HG03175 (cell line): Measurements from ENCODE around the gene NPHP4.
"Not testable (repeated sequence)": the region's sequence is repeated elsewhere in the genome, so short reads cannot be mapped to it uniquely, and the experiment has no call there.

Source experiments
- ATAC-seq: cut with Tn5 transposase; IDR thresholded peaks from one replicate; pipeline ENCODE4 v1.9.1; 2021; ENCODE audit warnings: mild to moderate bottlenecking, moderate library complexity; ENCODE audit not compliant: unreplicated experiment

Gene NPHP4

GRCh38 chr1:5937373-5937857 is 54.8 kb downstream of the NPHP4 start:
- no peak for ATAC-seq

DNA sequence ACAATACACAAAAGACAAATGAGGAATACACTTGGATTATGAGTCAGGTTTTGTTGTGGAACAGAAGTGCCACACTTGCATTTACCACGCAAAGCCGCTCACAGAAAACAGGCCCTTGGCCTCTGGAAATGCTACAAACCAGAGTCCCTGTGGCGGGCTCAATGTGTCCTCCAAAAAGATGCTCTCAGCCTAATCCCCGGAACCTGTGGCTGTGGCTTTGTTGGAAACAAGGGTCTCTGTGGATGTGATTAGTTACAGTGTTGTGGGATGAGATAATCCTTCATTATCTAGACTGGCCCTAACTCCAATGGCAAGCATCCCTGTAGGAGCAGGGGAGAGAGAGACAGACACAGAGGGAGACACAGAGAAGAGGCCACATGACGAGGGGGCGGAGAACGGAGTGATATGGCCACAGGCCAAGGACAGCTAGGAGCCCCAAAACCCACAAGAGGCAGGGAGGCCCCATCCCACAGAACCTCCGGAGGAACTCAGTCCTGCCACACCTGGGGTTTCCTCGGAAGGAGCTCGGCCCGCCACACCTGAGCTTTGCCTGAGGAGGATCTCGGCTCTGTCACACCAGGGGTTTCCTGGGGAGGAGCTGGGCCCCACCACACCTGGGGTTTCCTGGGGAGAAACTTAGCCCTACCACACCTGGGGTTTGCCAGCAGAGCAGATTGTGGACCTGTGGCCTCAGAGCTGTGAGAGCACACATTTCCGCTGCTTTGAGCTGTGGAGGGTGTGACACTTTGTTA is 55.4 kb downstream of the NPHP4 start:
- no peak for ATAC-seq

GRCh38 chr1:5936126-5936525 is 56.1 kb downstream of the NPHP4 start:
- ATAC-seq: no peak

DNA sequence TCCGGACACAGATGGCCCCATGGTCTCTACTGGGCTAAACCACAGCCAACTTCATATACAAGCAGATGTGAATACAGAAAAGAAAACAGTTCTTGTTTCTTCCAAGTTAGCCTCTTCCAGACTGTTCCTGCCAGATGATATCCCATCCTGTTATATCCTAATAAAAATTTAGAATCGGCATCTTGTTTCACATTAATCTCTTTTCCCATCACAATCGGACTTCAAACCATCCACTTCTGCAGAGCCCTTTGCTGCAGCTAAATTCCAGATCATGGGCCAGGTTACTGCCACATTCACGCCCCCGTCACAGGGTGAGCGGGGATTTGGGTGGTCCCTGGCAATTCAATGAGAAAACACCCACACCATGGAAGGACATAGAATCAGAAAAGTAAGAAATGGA is 57.2 kb downstream of the NPHP4 start:
- ATAC-seq: no peak

DNA sequence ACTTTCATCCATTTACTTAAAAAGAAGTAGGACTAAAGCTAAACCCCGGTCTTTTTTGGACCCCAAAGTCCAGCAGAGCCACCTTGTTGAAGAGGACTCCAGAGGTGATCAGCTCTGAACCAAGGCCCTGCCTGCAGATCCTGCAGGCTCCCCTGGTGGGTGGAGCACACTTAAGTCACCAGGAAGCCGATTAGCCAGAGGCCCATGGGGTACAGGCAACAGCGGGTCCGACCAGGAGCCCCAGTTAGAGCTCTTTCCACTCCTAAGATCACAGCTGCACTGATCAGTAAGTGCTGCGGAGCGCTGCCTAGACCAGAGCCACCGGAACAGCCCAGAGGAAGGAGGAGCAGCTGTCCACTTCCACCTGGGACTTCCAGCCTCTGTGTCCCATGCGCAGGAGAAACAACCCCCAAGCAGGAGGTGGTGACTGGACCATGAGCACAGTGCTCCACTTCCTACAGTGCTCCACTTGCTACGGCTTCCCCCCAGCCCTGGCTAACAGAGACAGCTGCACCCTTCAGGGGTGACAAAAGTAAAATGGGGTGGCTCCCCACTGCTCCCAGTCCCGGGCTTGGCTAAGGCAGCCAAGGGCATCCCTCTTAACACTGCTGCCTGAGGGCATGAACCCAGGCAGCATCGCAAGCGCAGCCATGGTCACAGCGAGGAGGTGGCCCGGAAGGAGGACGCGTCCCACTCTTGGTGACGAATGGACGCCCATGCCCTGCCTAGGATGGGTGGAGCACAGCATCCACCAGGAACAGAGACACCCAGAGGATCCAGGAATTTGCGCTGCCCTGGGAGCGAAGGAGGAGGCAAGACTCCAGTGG is 58.0 kb downstream of the NPHP4 start:
- no peak for ATAC-seq

DNA sequence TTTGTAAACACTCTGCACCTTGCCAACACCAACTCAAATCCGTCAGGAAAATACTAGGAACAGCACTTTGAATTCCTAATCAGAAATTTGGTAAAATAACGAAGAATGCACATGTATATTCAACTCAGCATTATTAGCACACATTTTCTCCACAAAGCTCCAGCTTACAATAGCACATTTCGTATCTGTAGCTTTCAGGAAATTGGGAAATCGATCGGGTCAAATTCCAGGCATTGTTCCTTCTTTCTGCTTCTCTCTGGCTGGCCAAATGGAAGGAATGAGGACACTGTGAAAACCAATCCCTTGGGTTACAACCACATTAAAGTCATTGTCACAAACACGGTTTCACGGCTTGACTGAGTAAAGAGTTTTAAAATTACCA is 58.6 kb downstream of the NPHP4 start:
- ATAC-seq: no peak

DNA sequence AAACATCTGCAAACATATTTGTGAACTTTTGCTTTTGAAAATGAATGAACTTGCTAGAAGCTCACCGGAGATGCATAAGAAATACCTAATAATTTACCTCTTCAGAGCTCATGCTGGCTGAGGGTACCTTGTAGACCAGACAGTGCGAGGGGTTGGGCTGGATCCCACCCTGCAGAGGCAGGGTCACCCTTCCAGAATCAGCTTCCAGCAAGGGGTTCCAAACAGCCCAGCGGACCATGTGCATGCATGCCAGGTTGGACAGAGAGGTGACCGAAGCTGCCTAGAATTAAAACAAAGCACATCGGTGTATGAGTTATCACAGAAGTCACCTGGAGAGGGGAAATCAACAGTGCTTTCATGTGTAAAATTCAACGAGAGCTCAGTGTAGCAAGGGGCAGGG is 59.2 kb downstream of the NPHP4 start:
- no peak for ATAC-seq

- ATAC-seq: no peak
Measured at GRCh38 chr1:5928714-5929400, 63.4 kb downstream of the NPHP4 start.

DNA sequence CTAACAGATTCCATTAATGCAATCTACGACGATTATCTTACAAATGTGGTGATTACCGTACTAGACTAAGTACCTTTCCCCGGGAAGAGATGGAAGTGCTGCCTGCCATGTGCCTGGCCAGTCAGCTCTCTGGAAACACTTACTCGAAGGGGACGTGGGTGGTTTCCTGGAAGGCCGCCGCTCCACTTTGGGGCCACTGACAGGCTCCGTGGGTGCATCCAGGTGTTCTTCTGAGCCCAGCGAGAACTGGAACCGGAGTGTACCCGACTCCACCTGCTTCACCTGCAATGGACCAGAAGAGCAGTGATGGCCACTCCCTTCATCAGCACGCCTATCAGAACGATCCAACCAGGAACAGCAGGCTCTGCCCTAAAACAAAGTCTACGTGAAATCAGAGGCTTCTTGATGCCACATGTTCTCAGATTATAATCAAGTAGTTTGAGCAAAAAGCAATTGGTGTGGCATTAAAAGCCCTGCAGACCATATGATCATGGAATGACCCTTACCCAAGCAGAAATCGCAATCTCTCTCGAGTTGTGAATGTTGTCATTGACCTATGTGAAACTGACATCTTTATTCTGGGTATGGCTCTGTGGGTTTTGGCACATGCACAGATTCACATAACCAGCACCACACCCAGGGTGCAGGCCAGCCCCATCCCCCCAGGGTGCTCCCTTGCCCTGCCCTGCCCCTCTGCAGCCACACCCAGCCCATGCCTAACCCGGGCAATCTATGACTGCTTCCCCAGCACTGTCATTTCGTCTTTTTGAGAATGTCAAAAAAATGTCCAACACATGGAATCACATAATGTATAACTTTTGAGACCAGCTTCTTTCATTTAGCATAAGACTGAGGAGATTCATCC is 64.5 kb downstream of the NPHP4 start:
- ATAC-seq: no peak

GRCh38 chr1:5926686-5927435 is 65.4 kb downstream of the NPHP4 start:
- no peak for ATAC-seq

- not testable (repeated sequence) for ATAC-seq
Measured at GRCh38 chr1:5922700-5923330, 69.4 kb downstream of the NPHP4 start.

DNA sequence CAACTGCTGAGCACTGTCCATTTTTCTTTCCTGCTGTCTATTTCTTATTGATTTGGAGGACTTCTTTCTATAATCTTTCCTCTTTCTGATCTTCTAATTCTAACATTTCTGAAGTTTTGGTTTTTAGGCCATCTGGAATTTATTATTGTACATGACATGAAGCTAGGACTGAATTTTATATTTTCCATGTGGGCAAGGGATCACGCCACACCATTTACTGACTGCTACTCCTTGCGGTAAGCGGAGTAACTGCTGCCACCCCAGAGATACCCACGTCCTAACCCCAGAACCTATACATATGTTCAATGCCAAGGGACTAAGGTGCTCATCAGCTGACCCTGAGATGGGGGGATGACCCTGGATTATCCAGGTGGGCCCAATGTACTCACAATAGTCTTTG is 70.6 kb downstream of the NPHP4 start:
- ATAC-seq: no peak

DNA sequence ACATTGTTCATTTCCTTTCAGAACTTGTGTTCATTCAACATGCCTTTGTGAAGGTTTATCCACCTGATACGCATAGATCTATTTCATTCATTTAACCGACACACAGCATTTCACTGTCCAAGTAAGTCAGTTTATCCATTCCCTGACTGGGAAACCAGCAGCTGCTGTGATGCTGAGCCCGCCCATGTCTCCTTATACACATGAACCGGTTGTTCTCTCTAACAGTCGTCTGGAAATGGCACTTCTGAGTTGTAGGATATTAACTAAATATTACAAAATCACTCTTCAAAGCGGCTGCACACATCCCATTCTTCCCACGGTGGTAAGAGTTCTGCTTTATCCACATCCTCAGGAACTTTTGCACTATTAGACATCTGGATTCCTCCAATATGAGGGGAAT is 71.1 kb downstream of the NPHP4 start:
- no peak for ATAC-seq

DNA sequence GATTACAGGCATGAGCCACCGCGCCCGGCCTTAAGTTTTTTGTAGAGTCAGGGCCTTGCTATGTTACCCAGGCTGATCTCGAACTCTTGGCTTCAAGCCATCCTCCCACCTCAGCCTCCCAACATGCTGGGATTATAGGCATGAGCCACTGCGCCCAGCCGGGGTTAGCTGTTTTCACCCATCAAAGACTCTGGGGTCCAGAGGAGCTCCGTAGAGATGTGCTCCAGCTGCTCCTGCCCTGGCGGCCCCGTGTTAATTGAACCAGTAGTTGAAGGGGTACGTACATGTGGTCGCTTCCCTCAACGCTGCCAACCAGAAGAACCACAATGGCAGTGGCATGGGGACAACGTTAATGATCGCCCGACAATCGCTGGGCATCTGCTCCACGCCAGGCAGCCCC is 72.0 kb downstream of the NPHP4 start:
- ATAC-seq: no peak

GRCh38 chr1:5918275-5918649 is 74.0 kb downstream of the NPHP4 start:
- ATAC-seq: no peak

DNA sequence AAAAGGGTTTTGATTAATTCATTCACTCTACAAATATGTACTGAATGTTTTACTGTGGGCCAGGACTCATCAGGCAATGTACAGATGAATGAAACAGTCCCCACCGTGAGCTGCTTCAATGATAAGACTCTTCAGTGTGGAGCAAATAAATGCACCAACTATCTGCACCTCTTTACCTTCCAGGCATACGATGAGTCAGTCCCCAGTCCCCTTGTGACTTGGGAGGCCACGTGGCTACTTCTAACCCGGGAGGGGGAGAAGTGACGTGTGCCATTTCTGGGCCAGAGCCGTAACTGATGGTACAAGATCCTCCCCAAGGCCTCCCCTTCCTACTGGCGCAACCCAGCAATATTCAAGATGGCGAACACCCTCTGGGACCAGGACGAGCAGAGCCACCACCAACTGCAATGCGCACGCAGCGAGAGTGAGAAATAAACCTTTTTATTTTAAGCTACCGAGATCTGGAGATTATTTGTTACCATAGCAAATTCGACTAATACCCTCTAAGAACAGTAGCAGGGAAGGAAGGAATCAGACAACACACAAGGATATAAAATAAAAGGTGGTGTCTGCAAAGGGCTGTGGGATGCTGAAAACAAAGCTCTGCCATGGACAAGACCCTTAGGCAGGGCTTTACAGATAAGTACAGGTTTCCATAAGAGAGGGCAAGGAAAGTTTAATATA is 74.5 kb downstream of the NPHP4 start:
- ATAC-seq: no peak

DNA sequence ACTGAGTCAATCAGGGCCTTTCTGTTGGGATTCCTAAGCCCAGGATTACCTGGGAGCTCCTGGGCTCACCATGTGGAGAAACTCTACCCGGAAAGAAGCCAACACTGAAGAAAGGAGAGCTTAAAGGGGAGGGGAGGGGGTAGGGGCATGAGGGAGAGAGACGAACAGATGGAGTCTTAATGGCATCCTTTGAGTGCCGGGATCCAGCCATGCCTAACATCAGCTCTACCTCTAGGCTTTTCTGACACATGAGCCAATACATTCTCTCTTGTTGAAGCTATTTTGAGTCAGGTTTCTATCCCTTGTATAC is 75.0 kb downstream of the NPHP4 start:
- no peak for ATAC-seq

- no peak for ATAC-seq
Measured at GRCh38 chr1:5916572-5917280, 75.5 kb downstream of the NPHP4 start.
